GM12872 (cell line): ENCODE results near the gene RBBP7.
A peak's percentile ranks its signal among the peaks of the same experiment; 100 is the strongest.

ENCODE experiments used
- TF ChIP-seq, protein P1 (sequence below): IDR thresholded peaks from 3 replicates; pipeline ENCODE4 v1.5.1; 2011; ENCODE audit warnings: low read depth, mild to moderate bottlenecking, low read length, moderate library complexity; ENCODE audit not compliant: insufficient read depth

RBBP7 gene

DNA sequence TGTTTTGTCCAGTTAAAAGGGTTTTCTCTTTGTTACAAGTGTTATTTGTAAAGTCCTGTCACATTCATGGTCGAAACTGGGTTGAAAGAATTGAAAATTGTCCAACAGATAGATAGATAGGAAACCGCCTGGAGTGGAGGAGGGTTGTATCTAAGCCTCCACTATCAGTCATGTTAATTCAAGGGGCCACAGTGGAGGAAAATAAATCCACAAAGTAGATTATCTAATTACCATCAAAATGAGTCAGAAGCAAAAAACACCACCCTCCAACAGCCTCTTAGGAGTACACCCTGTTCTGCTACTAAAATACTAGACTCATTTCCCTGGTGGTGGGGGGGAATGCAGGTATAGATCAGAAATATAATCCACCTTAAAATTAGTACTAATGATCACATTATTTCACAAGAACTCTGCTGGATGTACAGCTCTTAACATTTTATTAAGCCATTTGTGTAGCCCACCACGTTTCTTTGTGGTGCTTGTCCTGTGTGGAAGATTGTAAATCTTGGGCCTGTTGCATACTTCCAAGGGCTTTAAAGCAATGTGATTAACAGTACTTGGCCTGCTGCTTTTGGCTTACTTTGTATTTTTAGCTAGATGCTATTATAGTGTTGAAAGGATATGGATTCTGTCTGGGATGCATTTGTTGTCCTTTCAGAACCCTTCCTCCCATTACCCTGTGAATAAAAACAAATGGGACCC lies 26.8 kb downstream of the RBBP7 start:
- TF ChIP-seq, protein P1, sequence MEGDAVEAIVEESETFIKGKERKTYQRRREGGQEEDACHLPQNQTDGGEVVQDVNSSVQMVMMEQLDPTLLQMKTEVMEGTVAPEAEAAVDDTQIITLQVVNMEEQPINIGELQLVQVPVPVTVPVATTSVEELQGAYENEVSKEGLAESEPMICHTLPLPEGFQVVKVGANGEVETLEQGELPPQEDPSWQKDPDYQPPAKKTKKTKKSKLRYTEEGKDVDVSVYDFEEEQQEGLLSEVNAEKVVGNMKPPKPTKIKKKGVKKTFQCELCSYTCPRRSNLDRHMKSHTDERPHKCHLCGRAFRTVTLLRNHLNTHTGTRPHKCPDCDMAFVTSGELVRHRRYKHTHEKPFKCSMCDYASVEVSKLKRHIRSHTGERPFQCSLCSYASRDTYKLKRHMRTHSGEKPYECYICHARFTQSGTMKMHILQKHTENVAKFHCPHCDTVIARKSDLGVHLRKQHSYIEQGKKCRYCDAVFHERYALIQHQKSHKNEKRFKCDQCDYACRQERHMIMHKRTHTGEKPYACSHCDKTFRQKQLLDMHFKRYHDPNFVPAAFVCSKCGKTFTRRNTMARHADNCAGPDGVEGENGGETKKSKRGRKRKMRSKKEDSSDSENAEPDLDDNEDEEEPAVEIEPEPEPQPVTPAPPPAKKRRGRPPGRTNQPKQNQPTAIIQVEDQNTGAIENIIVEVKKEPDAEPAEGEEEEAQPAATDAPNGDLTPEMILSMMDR, result no peak

DNA sequence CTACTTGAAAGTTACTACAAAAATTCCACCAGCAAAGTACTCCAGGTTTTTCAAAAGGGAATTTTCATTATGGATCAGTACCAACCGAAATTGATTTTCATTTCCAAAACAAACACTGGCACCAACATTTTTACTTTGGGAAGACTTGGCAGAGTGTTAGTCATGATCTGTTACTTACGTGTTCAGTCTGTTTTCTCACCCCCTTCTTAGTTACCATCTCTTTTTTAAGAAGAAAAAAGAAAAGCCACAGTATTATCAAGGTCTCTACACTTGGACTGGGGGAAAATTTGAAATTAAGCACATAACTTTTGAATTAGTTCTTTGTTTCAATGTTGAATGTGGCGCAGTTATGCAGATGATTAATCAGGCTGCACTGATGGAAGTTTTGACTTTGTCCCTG lies 27.5 kb downstream of the RBBP7 start:
- TF ChIP-seq, protein P1, result no peak

DNA sequence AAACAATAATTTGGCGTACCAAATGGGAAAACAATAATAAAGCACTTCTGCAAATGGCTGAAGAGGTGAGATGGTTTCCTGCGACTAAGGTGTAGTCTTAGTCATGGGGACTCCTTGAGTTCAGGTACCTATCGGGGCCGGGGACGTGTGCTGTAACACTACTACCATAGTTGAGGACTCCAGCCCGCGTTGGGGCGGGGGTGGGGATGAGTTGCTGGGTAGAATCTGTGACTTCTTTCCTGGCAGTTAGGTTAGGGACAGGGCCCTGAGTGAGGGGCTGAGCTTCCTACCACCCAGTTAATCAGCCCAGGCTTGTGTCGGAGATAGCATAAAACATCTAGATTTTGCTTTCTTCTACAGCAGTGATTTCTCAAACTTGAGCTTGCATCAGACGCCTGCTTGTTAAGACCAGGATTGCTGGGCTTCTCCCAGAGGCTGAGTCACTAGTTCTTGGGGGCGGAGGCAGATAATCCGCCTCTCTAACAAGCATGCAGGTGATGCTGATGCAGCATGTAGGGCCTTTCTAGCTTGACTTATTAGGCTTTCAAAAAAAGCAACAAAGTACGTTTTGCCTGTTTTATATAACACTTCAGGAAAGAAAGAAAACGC lies 30.2 kb downstream of the RBBP7 start:
- TF ChIP-seq, protein P1, result no peak

DNA sequence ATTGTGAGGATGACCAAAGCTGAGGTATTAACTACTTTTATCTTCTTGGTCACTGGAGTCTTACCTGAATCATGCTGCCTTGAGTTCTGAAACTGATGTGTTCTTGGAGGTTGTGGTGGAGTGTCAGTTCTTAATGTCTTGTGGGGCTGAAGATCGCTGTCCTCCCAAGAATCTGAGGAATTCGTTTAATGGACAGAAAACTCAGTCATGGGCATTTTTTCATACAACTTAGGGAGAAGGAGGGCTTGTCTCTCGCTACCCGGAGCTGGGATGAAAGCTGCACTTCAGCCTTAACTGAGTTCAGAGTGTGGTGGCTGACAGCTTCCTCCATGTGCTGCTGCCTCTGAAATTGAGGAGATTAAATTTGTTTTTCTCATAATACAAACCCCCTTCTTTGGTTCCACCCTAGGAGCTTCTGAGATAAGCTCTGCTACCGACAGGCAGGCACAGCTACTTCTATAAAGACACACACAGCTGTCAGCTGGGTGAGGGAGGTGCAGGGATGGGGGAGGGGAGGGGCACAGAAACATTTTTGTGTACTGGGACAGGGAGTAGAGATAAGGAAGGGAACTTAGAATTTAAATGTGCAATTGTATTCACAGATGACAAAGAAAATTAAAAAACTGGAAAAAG lies 30.8 kb downstream of the RBBP7 start:
- TF ChIP-seq, protein P1, result no peak

DNA sequence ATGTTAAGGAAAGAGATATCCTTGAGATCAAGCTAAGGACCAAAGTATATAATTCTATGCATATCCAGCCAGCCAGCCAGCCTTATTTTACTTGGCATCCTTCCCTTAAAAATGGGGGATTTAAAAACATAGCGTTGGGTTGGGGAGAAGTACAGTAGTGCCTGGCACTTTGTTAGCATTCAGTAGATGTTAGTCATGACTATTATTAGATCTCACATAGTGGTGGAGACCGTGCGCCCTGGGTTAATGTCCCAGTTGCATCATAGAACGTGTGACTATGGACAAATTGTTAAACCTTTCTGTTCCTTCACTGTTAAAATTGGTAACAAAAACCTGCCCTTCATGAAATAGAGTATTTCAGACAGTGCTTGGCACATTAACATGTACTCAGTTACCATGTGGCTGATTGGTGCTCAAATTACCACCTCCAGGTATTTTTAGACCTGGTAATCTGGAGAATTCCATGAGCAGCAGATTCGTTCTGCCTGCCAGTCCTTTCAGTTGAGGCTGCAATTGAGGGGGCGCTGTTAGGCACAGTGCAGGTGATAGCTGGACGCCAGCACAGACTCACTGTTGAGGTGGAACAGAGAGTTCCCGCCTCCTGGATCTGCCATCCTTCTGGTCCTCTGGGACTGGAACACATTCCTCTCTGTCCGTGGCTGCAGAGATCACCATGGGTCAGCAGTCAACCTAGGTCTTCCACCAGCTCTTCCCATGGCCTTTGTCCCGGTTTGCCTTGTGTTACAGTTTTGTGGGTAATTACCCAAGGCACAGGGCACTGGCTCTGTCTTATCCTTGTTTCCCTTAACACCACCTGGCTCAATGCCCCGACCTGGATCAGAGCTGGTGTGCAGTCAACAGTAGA lies 31.7 kb downstream of the RBBP7 start:
- TF ChIP-seq, protein P1, result no peak

DNA sequence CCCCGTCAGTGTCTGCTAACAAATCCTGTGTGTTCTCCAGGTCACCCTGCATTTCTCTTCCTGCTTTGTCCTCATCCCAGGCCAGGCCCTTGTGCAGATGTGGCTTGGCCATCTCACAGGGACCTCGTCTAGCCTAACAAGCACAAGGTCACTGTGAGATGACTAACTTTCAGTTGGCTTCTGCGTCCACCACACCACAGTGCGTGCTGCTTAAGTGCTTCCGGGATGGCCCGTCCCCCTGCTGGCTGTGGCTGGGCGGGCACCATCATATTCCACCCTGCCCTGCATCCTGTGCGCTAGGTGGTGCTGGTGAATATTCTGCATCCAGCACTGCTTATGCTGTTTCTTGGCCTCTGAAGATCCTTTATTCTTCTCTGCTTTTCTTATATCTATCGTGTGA lies 33.8 kb downstream of the RBBP7 start:
- TF ChIP-seq, protein P1, result 0 out of 3 replicates have a peak, but pooled peaks have one; percentile 22

DNA sequence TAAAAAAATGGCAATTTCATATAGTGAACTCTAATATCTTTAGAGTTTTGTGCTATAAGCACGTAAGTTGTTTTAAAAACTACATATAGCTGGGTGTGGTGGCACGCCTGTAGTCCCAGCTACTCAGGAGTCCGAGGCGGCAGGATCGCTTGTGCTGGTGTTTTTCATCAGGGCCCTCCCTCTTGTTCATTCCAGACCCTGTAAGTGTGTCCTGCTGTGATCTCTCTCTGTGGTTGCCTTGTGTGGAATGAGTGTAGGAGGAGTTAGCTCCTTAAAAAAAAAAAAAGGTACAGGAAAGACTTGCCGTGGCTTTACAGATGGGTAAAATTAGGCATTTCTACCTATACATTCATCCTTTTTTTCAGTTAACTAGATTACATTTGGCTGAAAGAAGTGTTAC lies 35.4 kb downstream of the RBBP7 start:
- TF ChIP-seq, protein P1, result no peak
